HG03095 (cell line): Measurements from ENCODE around the gene OSBPL5.

Experiments
- ATAC-seq: cut with Tn5 transposase; IDR thresholded peaks from one replicate; pipeline ENCODE4 v1.9.1; 2021; ENCODE audit warnings: moderate library complexity; ENCODE audit not compliant: unreplicated experiment

OSBPL5 gene

GRCh38 chr11:3150726-3151125 is 14.4 kb downstream of the OSBPL5 start:
- ATAC-seq, result no peak

- ATAC-seq, result no peak
Measured at GRCh38 chr11:3149852-3150188, 15.3 kb downstream of the OSBPL5 start.

GRCh38 chr11:3148990-3149851 is 15.9 kb downstream of the OSBPL5 start:
- ATAC-seq, result no peak

- no peak for ATAC-seq
Measured at GRCh38 chr11:3148255-3148989, 16.7 kb downstream of the OSBPL5 start.

GRCh38 chr11:3147626-3148025 is 17.5 kb downstream of the OSBPL5 start:
- ATAC-seq, result no peak

GRCh38 chr11:3147257-3147619 is 17.9 kb downstream of the OSBPL5 start:
- ATAC-seq, result no peak

GRCh38 chr11:3146612-3147256 is 18.4 kb downstream of the OSBPL5 start:
- ATAC-seq, result no peak

- ATAC-seq, result no peak
Measured at GRCh38 chr11:3145206-3145520, 19.9 kb downstream of the OSBPL5 start.

GRCh38 chr11:3144296-3145205 is 20.6 kb downstream of the OSBPL5 start:
- no peak for ATAC-seq

GRCh38 chr11:3143136-3143880 is 21.8 kb downstream of the OSBPL5 start:
- ATAC-seq, result no peak

- ATAC-seq, result no peak
Measured at GRCh38 chr11:3140291-3140603, 24.9 kb downstream of the OSBPL5 start.

- no peak for ATAC-seq
Measured at GRCh38 chr11:3139481-3140290, 25.4 kb downstream of the OSBPL5 start.

GRCh38 chr11:3139086-3139440 is 26.0 kb downstream of the OSBPL5 start:
- no peak for ATAC-seq

- no peak for ATAC-seq
Measured at GRCh38 chr11:3138178-3139085, 26.7 kb downstream of the OSBPL5 start.

GRCh38 chr11:3137486-3138177 is 27.5 kb downstream of the OSBPL5 start:
- ATAC-seq, result no peak

GRCh38 chr11:3136546-3137455 is 28.3 kb downstream of the OSBPL5 start:
- no peak for ATAC-seq
